Breast epithelium (tissue), 3 donors: Measurements from ENCODE around the gene TMEM43.

Source experiments
- POLR2A ChIP-seq: fragments of 450-650 bp; IDR thresholded peaks from one replicate; pipeline ENCODE4 v1.6.1; 2016; ENCODE audit warnings: antibody characterized with exemption, mild to moderate bottlenecking, moderate library complexity
- POLR2AphosphoS5 ChIP-seq, 3 donors: sonication (generic); formaldehyde crosslinking; IDR thresholded peaks; one replicate each; pipeline ENCODE4 v1.6.1; 2017; ENCODE audit warnings: antibody characterized with exemption in 3 of 3
- TF ChIP-seq, protein P1 (sequence below), 3 donors: fragments of 450-650 bp; IDR thresholded peaks; one replicate each; pipeline ENCODE4 v1.5.1; 2016 to 2017; ENCODE audit warnings: antibody characterized with exemption in 3 of 3, mild to moderate bottlenecking in 3 of 3, moderate library complexity in 3 of 3

DNA sequence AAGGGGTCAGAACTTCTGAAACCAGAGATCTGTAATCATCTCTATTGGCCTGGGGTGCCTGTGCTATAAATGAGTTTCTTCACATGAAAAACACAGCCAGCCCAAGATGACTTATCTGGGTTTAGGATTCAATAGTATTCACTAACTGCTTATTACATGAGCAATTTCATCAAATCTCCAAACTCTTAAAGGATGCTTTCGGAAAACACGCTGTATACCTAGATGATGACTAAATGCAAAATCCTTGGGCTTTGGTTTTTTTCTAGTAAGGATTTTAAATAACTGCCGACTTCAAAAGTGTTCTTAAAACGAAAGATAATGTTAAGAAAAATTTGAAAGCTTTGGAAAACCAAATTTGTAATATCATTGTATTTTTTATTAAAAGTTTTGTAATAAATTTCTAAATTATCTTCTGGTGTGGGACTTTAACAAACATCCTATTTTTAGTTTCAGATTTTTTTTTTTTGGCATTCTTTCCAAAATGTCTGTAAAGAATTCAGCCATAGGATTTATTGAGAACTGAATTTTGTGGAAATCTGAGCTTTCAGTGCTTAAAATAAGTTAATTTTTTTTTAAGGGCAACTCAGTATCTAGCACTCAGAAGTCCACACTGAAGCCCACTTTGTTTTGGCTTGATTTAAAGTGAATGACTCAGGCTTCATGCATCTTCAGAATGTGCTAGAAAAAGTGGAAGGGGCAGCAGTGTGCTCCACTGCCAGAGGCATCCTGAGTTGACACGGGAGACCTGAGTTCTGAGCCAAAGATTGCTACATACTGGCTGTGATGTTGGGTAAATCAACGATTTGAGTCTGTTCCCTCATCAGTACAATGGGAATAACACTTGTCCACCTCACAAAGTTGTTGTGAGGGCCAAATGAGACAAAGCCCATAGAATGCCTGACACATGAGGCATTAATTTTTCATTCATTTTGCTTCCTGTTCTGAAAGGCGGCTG, 18.7 kb downstream of the TMEM43 start:
- TF ChIP-seq, protein P1, sequence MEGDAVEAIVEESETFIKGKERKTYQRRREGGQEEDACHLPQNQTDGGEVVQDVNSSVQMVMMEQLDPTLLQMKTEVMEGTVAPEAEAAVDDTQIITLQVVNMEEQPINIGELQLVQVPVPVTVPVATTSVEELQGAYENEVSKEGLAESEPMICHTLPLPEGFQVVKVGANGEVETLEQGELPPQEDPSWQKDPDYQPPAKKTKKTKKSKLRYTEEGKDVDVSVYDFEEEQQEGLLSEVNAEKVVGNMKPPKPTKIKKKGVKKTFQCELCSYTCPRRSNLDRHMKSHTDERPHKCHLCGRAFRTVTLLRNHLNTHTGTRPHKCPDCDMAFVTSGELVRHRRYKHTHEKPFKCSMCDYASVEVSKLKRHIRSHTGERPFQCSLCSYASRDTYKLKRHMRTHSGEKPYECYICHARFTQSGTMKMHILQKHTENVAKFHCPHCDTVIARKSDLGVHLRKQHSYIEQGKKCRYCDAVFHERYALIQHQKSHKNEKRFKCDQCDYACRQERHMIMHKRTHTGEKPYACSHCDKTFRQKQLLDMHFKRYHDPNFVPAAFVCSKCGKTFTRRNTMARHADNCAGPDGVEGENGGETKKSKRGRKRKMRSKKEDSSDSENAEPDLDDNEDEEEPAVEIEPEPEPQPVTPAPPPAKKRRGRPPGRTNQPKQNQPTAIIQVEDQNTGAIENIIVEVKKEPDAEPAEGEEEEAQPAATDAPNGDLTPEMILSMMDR (IDR thresholded peaks at IDR 0.05) = no peak
- TF ChIP-seq POLR2A = no peak
- TF ChIP-seq POLR2AphosphoS5 (IDR thresholded peaks at IDR 0.05) = peak; percentile 77 to 89 (median 89)
